Measurements from ENCODE around the gene SMYD2.

DNA sequence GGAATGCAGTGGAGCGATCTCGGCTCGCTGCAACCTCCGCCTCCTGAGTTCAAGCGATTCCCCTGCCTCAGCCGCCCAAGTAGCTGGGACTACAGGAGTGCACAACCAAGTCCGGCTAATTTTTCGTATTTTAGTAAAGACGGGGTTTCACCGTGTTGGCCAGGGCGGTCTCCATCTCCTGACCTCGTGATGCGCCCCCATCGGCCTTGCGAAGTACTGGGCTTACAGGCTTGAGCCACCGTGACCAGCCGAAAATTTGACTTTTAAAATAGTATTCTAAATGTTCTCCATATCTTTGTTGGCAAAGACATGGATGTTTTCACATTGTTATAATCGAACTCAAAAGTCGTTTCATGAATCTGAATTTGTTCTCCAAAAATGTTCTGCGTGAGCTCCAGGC is 36.7 kb upstream of the SMYD2 start:
- TF ChIP-seq CTCF (IDR thresholded peaks at IDR 0.05), result no peak
- no peak for TF ChIP-seq POLR2A (IDR thresholded peaks at IDR 0.05)
